Measurements from ENCODE around the gene SMIM44. TPM values are rescaled to one million over a fixed set of nuclear protein-coding genes. Genes with fewer than 3 reads are reported as not detected.

Gene SMIM44
- total and polyA plus RNA-seq, 9 of the 15 experiments (the other 6 are each of a cell fraction or from before 2014, with no cell fraction given): not detected

GRCh38 chr19:3524078-3524842, 41.0 kb upstream of the SMIM44 start:
- in situ Hi-C loops (cut with MboI): no loop called here
- WGBS (ENCODE audit: insufficient coverage, low coverage, missing lambda C conversion rate): 95% methylated on average over 33 of the region's 33 CpGs

More at GRCh38 chr19:3524078-3524842, 41.0 kb upstream of the SMIM44 start:
- H3K79me2 ChIP-seq (ENCODE audit: control insufficient read depth, insufficient read depth, low read length): peaks cover 40% of the 10 kb centered on the region
- no peak overlapping the region for H3K4me2 ChIP-seq (ENCODE audit: insufficient read depth, low read length)
- H2AFZ ChIP-seq (ENCODE audit: low read depth, low read length): no peak overlapping the region
- H3K4me3 ChIP-seq: no peak overlapping the region
- no peak for ATAC-seq
- peaks cover 19 to 74% of the 10 kb centered on the region in 2 experiments for H3K4me1 ChIP-seq (replicated peaks in 1 of 2; ENCODE audit: control insufficient read depth in 2 of 2, insufficient read depth in 2 of 2, low read length in 2 of 2)
- intact Hi-C loops (cut with micrococcal nuclease): no loop called here
- H3K27me3 ChIP-seq (ENCODE audit: control insufficient read depth in 2 of 2, insufficient read depth in 2 of 2, low read length in 2 of 2): no peaks in the 10 kb centered on the region
- H3K36me3 ChIP-seq (ENCODE audit: control insufficient read depth, insufficient read depth, low read length): peaks cover 60% of the 10 kb centered on the region; the same call in 1 of the 3 replicates
- TF ChIP-seq POLR2G (IDR thresholded peaks at IDR 0.05; ENCODE audit: low read depth, low read length) (0 out of 2 replicates have a peak, but pooled peaks have one; percentile 28), ZNF444 (CRISPR knock-in tag; IDR thresholded peaks at IDR 0.05) (no peak)
- TF ChIP-seq, protein P1, sequence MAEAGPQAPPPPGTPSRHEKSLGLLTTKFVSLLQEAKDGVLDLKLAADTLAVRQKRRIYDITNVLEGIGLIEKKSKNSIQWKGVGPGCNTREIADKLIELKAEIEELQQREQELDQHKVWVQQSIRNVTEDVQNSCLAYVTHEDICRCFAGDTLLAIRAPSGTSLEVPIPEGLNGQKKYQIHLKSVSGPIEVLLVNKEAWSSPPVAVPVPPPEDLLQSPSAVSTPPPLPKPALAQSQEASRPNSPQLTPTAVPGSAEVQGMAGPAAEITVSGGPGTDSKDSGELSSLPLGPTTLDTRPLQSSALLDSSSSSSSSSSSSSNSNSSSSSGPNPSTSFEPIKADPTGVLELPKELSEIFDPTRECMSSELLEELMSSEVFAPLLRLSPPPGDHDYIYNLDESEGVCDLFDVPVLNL (CRISPR knock-in tag; IDR thresholded peaks at IDR 0.05; ENCODE audit: low read depth): no peak
- BruUV-seq (replicated peaks): no TSS peak
- ChIA-PET CTCF (ENCODE audit: low intra/inter-chr PET ratio) (no interaction called here), POLR2A (no interaction called here)
- DNase-seq (ENCODE audit: extremely low read depth in 1 of 4, low spot score in 3 of 4): no peak
- FAIRE-seq: no peak
- peaks cover 12% of the 10 kb centered on the region; the same call in 1 of the 2 replicates for H4K20me1 ChIP-seq (replicated peaks; ENCODE audit: control insufficient read depth, insufficient read depth, low read length)
- no peak overlapping the region for H3K27ac ChIP-seq (ENCODE audit: extremely low read depth, low read depth, low read length)
- peak overlapping the region in 1 of 2 experiments; percentile 47; a peak in 1 of 4 replicates for H3K9ac ChIP-seq (ENCODE audit: insufficient read depth in 1 of 2, low read depth in 2 of 2, low read length in 2 of 2)
- no peaks in the 10 kb centered on the region for H3K9me3 ChIP-seq (replicated peaks; ENCODE audit: control insufficient read depth, insufficient read depth, low read depth, low read length)
- peaks cover 4% of the 10 kb centered on the region for H3K9me1 ChIP-seq (ENCODE audit: control insufficient read depth, insufficient read depth, low read length)

Data from K562 (cell line).